CD14-positive monocyte (primary cell): ENCODE measurements around the gene KAZN. TPM values are rescaled to one million over a fixed set of nuclear protein-coding genes. Genes with fewer than 3 reads are reported as not detected.
A peak's percentile ranks its signal among the peaks of the same experiment; 100 is the strongest.

Experiments
- DNase-seq, 3 donors: peaks; one replicate each; pipeline ENCODE4 v3.0.0-alpha.2; 2011 to 2022
- H2AFZ ChIP-seq: 2 replicates; pipeline ENCODE4 v1.6.0; 2012; ENCODE audit warnings: mild to moderate bottlenecking, low read depth, low read length, inconsistent platforms; ENCODE audit not compliant: insufficient read depth, poor library complexity, severe bottlenecking
- H3K27ac ChIP-seq, 2 donors: 1 replicate in 1 of 2; 2 replicates in 1 of 2; pipeline ENCODE4 v1.5.1; 2012 to 2013; ENCODE audit warnings: low read length in 2 of 2, control low read depth in 1 of 2, inconsistent platforms in 1 of 2, low read depth in 1 of 2, mild to moderate bottlenecking in 1 of 2
- H3K27me3 ChIP-seq, 2 donors: one replicate each; pipeline versions ENCODE4 v1.6.0 to v1.6.1; 2011 to 2013; ENCODE audit warnings: low read length in 2 of 2; ENCODE audit not compliant: control insufficient read depth in 2 of 2, insufficient read depth in 2 of 2
- H3K36me3 ChIP-seq, 2 donors: replicated peaks in 1 of 2; 1 replicate in 1 of 2; 2 replicates in 1 of 2; pipeline versions ENCODE4 v1.5.1 to v1.6.1; 2012 to 2013; ENCODE audit warnings: low read length in 2 of 2, control low read depth in 1 of 2, inconsistent platforms in 1 of 2, mild to moderate bottlenecking in 1 of 2; ENCODE audit not compliant: insufficient read depth in 2 of 2, control insufficient read depth in 1 of 2
- H3K4me1 ChIP-seq, 2 donors: 1 replicate in 1 of 2; 2 replicates in 1 of 2; pipeline versions ENCODE4 v1.5.1 to v1.6.1; 2012 to 2013; ENCODE audit warnings: low read length in 2 of 2, control low read depth in 1 of 2, inconsistent platforms in 1 of 2, mild to moderate bottlenecking in 1 of 2, moderate library complexity in 1 of 2; ENCODE audit not compliant: insufficient read depth in 2 of 2, control insufficient read depth in 1 of 2
- H3K4me2 ChIP-seq: replicated peaks from 2 replicates; pipeline ENCODE3; 2012; ENCODE audit warnings: low read length, moderate library complexity, mild to moderate bottlenecking; ENCODE audit not compliant: poor library complexity, severe bottlenecking; ENCODE audit errors: extremely low read depth
- H3K4me3 ChIP-seq, 3 experiments: fragments of 200-600 bp in 1 of 3; sonication (generic) in 1 of 3; replicated peaks in 1 of 3; 1 replicate in 2 of 3; 2 replicates in 1 of 3; pipeline ENCODE4 v1.5.1; 2011 to 2013; ENCODE audit warnings: low read length in 3 of 3, mild to moderate bottlenecking in 3 of 3, control low read depth in 2 of 3, low read depth in 2 of 3, inconsistent platforms in 1 of 3, moderate library complexity in 1 of 3
- H3K79me2 ChIP-seq: 2 replicates; pipeline ENCODE4 v1.6.0; 2012; ENCODE audit warnings: mild to moderate bottlenecking, control low read depth, inconsistent platforms, low read length, moderate library complexity; ENCODE audit not compliant: insufficient read depth
- H3K9ac ChIP-seq: 2 replicates; pipeline ENCODE4 v1.6.0; 2017; ENCODE audit warnings: low read length, mild to moderate bottlenecking; ENCODE audit not compliant: insufficient read depth, poor library complexity, severe bottlenecking
- H3K9me3 ChIP-seq, 2 donors: replicated peaks in 1 of 2; 1 replicate in 1 of 2; 2 replicates in 1 of 2; pipeline versions ENCODE4 v1.5.1 to v1.6.1; 2012 to 2013; ENCODE audit warnings: low read length in 2 of 2, control low read depth in 1 of 2; ENCODE audit not compliant: control insufficient read depth in 1 of 2, insufficient read depth in 1 of 2
- H4K20me1 ChIP-seq: 2 replicates; pipeline ENCODE4 v1.6.0; 2012; ENCODE audit warnings: mild to moderate bottlenecking, low read length, control low read depth, moderate library complexity; ENCODE audit not compliant: insufficient read depth
- H3K27ac Mint-ChIP-seq, 7 donors: one replicate each; pipeline ENCODE4 v1.8.0; 2020; ENCODE audit warnings: mild to moderate bottlenecking in 7 of 7, mixed read lengths in 7 of 7, moderate library complexity in 6 of 7, inconsistent platforms in 2 of 7
- H3K27me3 Mint-ChIP-seq, 3 donors: one replicate each; pipeline ENCODE4 v1.8.0; 2021 to 2022; ENCODE audit warnings: low read depth in 3 of 3, mild to moderate bottlenecking in 3 of 3, mixed read lengths in 3 of 3, moderate library complexity in 3 of 3, inconsistent platforms in 1 of 3
- H3K36me3 Mint-ChIP-seq, 2 donors: one replicate each; pipeline ENCODE4 v1.8.0; 2020; ENCODE audit warnings: mixed read lengths in 2 of 2, inconsistent platforms in 1 of 2, mild to moderate bottlenecking in 1 of 2
- H3K4me1 Mint-ChIP-seq: one replicate; pipeline ENCODE4 v1.8.0; 2020; ENCODE audit warnings: mild to moderate bottlenecking, mixed read lengths
- H3K4me3 Mint-ChIP-seq, 2 donors: one replicate each; pipeline ENCODE4 v1.8.0; 2020; ENCODE audit warnings: mild to moderate bottlenecking in 2 of 2, mixed read lengths in 2 of 2, moderate library complexity in 1 of 2
- H3K9me3 Mint-ChIP-seq, 7 donors: one replicate each; pipeline ENCODE4 v1.8.0; 2020 to 2022; ENCODE audit warnings: mixed read lengths in 7 of 7, mild to moderate bottlenecking in 6 of 7, moderate library complexity in 6 of 7, inconsistent platforms in 2 of 7
- CTCF ChIP-seq: fragments of 200-600 bp; IDR thresholded peaks from one replicate; pipeline ENCODE4 v1.8.0; 2022; ENCODE audit warnings: antibody characterized with exemption, mild to moderate bottlenecking
- WGBS: methylation state at CpG from one replicate; pipeline ENCODE4 v1.1.5; 2013; ENCODE audit warnings: missing lambda C conversion rate; ENCODE audit not compliant: insufficient coverage; 5-methylcytosine and 5-hydroxymethylcytosine counted together
- intact Hi-C, 2 donors: fragments of 100-400 bp; cut with micrococcal nuclease; formaldehyde crosslinking; loops; one replicate each; pipeline versions ENCODE4 v1.15.0 to v1.15.1; 2023
- polyA plus RNA-seq, 3 donors: library from polyadenylated mRNA; depleted of rRNA in 1 of 3; unstranded in 2 of 3; stranded (reverse) in 1 of 3; fragments of 300-500 nt in 2 of 3; fragments of >200 nt in 1 of 3; fragmentation: Illumina TruSeq in 2 of 3; gene quantifications; 1 replicate in 2 of 3; 2 replicates in 1 of 3; pipeline ENCODE4 v1.2.3, GENCODE V29; 2012 to 2021

The KAZN gene
- polyA plus RNA-seq, 3 donors = not detected

- no CpG with 5 or more reads among the region's 1 CpG for WGBS
- no peak overlapping the region for H2AFZ ChIP-seq
- peaks cover 0 to 6% (median 3%) of the 10 kb centered on the region in 3 donors for H3K27me3 Mint-ChIP-seq
- H4K20me1 ChIP-seq = no peaks in the 10 kb centered on the region
- no peaks in the 10 kb centered on the region for H3K36me3 ChIP-seq
- H3K4me3 ChIP-seq = no peak overlapping the region
- H3K36me3 Mint-ChIP-seq = no peaks in the 10 kb centered on the region
- no peak for DNase-seq
- intact Hi-C loops = no loop called here
- TF ChIP-seq CTCF = no peak
- peak overlapping the region in 1 of 7 donors; percentile 18 for H3K27ac Mint-ChIP-seq
- H3K79me2 ChIP-seq = no peaks in the 10 kb centered on the region
- H3K9me3 ChIP-seq = no peaks in the 10 kb centered on the region
- peaks cover 0 to 8% (median 4%) of the 10 kb centered on the region in 7 donors for H3K9me3 Mint-ChIP-seq
- no peaks in the 10 kb centered on the region for H3K27me3 ChIP-seq
- no peak overlapping the region for H3K4me2 ChIP-seq
- H3K9ac ChIP-seq = no peak overlapping the region
- H3K27ac ChIP-seq = no peak overlapping the region
- H3K4me1 Mint-ChIP-seq = peaks cover 4% of the 10 kb centered on the region
- H3K4me1 ChIP-seq = no peaks in the 10 kb centered on the region
- no peak overlapping the region for H3K4me3 Mint-ChIP-seq
Observed at GRCh38 chr1:14725238-14725637, 126.8 kb downstream of the KAZN start.

DNA sequence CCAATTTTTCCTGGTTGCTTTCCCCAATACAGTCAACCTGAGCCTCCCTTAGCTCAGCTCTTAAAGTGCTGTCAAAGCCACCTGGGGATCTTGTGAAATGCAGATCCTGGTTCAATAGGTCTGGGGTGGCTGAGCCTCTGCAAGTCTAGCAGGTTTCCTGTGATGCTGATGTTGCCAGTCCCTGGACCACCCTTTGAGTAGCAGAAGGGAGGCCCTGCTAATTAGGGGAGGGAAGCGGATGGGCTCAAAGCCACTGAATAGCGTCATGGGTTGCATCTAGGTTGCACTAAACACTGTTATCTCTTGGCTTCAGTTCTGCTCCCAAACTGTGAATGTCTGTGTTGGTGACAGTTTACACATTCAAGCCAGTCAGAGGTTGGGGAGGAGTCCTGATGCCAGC, 127.2 kb downstream of the KAZN start:
- no peak for TF ChIP-seq CTCF
- H3K9me3 ChIP-seq = no peaks in the 10 kb centered on the region
- H3K4me2 ChIP-seq = no peak overlapping the region
- WGBS = 64% methylated on average over 2 of the region's 2 CpGs
- H3K36me3 ChIP-seq = no peaks in the 10 kb centered on the region
- intact Hi-C loops = no loop called here
- H4K20me1 ChIP-seq = no peaks in the 10 kb centered on the region
- H2AFZ ChIP-seq = no peak overlapping the region
- Mint-ChIP-seq H3K4me1 (peaks cover 4% of the 10 kb centered on the region), H3K27ac (no peak overlapping the region), H3K4me3 (no peak overlapping the region), H3K27me3 (peaks cover 0 to 4% (median 3%) of the 10 kb centered on the region in 3 donors), H3K36me3 (no peaks in the 10 kb centered on the region), H3K9me3 (peaks cover 0 to 7% (median 3%) of the 10 kb centered on the region in 7 donors)
- H3K27ac ChIP-seq = no peak overlapping the region
- no peaks in the 10 kb centered on the region for H3K27me3 ChIP-seq
- H3K79me2 ChIP-seq = no peaks in the 10 kb centered on the region
- no peak overlapping the region for H3K9ac ChIP-seq
- DNase-seq = no peak
- H3K4me3 ChIP-seq = no peak overlapping the region
- no peaks in the 10 kb centered on the region for H3K4me1 ChIP-seq
